HG03354 (cell line): Measurements from ENCODE around the gene SETBP1.

ENCODE experiments used
- ATAC-seq: cut with Tn5 transposase; IDR thresholded peaks from one replicate; pipeline ENCODE4 v1.9.1; 2021; ENCODE audit warnings: mild to moderate bottlenecking; ENCODE audit not compliant: unreplicated experiment, poor library complexity, severe bottlenecking

Gene SETBP1

GRCh38 chr18:44701227-44701626, 20.5 kb downstream of the SETBP1 start:
- no peak for ATAC-seq

GRCh38 chr18:44702594-44702993, 21.9 kb downstream of the SETBP1 start:
- no peak for ATAC-seq

- no peak for ATAC-seq
These were observed 23.6 kb downstream of the SETBP1 start for GRCh38 chr18:44704135-44704789.

- no peak for ATAC-seq
These were observed 24.5 kb downstream of the SETBP1 start for GRCh38 chr18:44705075-44705675.

GRCh38 chr18:44708451-44709083, 27.9 kb downstream of the SETBP1 start:
- no peak for ATAC-seq

GRCh38 chr18:44709307-44710126, 28.8 kb downstream of the SETBP1 start:
- ATAC-seq: peak; percentile 89

- ATAC-seq: no peak
These were observed 30.2 kb downstream of the SETBP1 start for GRCh38 chr18:44710931-44711330.

- ATAC-seq: no peak
These were observed 31.3 kb downstream of the SETBP1 start for GRCh38 chr18:44712025-44712424.

- ATAC-seq: no peak
These were observed 32.7 kb downstream of the SETBP1 start for GRCh38 chr18:44713435-44713834.

GRCh38 chr18:44714376-44714775, 33.7 kb downstream of the SETBP1 start:
- ATAC-seq: no peak

GRCh38 chr18:44715245-44715644, 34.6 kb downstream of the SETBP1 start:
- ATAC-seq: no peak

- ATAC-seq: no peak
These were observed 35.2 kb downstream of the SETBP1 start for GRCh38 chr18:44715842-44716241.

GRCh38 chr18:44716697-44717163, 36.0 kb downstream of the SETBP1 start:
- no peak for ATAC-seq

GRCh38 chr18:44719519-44720060, 38.9 kb downstream of the SETBP1 start:
- ATAC-seq: no peak

GRCh38 chr18:44721748-44722147, 41.1 kb downstream of the SETBP1 start:
- peak; percentile 43 for ATAC-seq

GRCh38 chr18:44723411-44723810, 42.7 kb downstream of the SETBP1 start:
- ATAC-seq: no peak

- ATAC-seq: no peak
These were observed 43.6 kb downstream of the SETBP1 start for GRCh38 chr18:44724105-44724778.

GRCh38 chr18:44725300-44726058, 44.8 kb downstream of the SETBP1 start:
- peak; percentile 58 for ATAC-seq

GRCh38 chr18:44726059-44726421, 45.4 kb downstream of the SETBP1 start:
- ATAC-seq: no peak
